TTC549 (cell line): ENCODE measurements around the gene MYO1F.
A peak's percentile ranks its signal among the peaks of the same experiment; 100 is the strongest.
"Not testable (repeated sequence)": the region's sequence is repeated elsewhere in the genome, so short reads cannot be mapped to it uniquely, and the experiment has no call there.

Experiments used
- FAIRE-seq: peaks from 2 replicates; lab custom pipeline; 2012; peaks lifted over from hg19 to GRCh38; lab: Jason Lieb, UNC

Gene MYO1F

GRCh38 chr19:8514505-8515009, 62.7 kb downstream of the MYO1F start:
- not testable (repeated sequence) for FAIRE-seq

GRCh38 chr19:8513687-8514504, 63.3 kb downstream of the MYO1F start, which contains the start of gene ZNF414:
Gene ZNF414, minus strand, starts transcription at chr19:8514167. Its CDS starts 121 bp downstream, at chr19:8514046.
- peak; percentile 95 for FAIRE-seq

GRCh38 chr19:8513036-8513686, 64.1 kb downstream of the MYO1F start:
- FAIRE-seq = no peak

- FAIRE-seq = no peak
Measured at GRCh38 chr19:8512115-8512967, 64.9 kb downstream of the MYO1F start.

DNA sequence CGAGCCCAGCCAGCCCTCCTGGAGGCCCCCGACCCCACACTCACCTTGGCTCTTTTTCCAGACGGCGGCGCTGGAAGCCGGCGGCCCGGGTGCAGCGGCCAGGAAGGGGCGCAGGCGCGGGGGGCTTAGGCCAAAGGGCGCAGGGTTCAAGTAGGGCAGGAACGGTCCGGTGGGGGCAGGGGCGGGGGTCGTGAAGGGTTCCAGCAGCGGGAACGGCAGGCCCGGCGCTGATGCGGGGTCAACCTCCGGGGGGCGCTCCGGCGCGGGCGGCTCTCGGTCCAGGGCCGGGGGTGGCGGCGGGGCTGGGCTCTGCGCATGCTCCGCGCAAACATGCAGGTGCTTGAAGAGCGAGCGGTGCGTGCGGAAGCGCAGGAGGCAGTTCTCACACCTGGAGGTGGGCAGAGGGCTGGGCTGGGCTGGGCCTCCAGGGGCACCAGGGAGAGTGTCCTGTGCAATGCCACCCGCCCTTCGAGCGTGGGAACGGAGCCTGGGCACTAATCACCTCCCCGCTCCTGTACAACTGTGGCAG, 65.6 kb downstream of the MYO1F start:
- no peak for FAIRE-seq

DNA sequence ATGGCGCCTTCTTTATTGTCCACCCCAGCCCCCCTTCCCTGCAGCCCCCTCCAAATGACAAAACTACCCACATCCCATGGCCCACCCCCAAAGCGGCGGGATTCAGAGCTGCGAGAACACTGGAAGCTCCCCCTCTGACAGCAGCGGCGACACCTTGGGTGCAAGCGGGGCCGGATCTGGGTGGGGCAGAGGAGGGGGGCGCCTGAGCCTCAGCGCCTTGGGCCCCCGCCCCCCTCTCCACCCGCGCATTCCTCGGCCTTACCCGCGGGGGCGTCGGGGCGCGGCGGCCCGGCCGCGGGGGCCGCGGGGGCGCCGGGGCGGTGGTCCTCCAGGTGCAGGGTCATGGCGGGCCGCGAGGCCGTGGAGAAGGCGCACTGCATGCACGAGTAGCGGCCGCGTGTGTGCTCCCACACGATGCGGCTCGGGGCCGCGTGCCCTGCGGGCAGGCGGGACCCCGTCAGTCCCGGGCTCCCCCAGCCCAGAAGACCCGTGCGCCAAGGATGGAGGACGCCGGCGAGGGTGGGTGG, 66.6 kb downstream of the MYO1F start:
- no peak for FAIRE-seq

DNA sequence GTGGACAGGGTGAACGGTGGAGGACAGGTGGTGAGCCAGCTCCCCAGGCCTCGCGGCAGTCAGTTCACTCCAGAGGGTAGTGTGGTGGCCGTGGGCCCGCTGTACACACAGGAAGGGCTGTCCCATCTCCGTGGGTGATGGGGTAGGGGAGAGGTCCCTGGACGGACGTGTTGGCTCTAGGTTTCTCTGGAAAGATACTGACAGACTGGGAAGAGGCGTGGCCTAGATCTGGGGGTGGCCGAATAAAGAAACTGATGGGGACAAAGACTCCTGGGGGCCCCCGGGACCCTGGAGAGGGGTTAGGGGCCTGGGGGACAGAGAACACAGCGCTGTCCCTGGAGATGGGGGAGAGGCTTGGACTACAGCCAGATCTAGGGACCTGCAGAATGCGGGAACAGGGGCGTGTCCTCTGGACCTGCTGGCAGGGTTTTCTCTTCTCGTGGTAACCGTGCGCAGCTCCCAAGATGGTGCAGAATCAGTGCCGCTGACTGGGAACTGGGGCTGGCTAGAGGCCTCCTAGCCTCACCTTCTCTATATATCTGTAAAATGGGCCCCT, 70.8 kb downstream of the MYO1F start:
- no peak for FAIRE-seq

GRCh38 chr19:8505680-8506401, 71.4 kb downstream of the MYO1F start:
- FAIRE-seq = no peak

DNA sequence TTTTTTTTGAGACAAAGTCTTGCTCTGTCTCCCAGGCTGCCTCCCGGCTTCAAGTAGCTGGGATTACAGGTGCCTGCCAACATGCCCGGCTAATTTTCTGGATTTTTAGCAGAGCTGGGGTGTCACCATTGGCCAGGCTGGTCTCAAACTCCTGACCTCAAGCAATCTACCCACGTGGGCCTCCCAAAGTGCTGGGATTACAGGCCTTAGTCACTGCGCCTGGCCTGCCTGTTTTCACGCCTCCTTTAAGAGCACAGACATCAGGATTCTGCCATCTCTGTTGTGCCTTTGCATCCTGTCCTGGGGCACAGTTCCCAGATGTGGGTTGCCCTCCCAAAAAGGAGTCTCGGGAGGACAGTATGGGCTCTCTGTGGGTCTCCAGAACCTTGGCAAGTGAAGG, 72.3 kb downstream of the MYO1F start:
- FAIRE-seq = no peak

- FAIRE-seq = no peak
Measured at GRCh38 chr19:8504171-8504570, 73.1 kb downstream of the MYO1F start.

GRCh38 chr19:8503510-8503909, 73.7 kb downstream of the MYO1F start:
- FAIRE-seq = no peak

GRCh38 chr19:8501981-8502380, 75.3 kb downstream of the MYO1F start:
- FAIRE-seq = no peak

DNA sequence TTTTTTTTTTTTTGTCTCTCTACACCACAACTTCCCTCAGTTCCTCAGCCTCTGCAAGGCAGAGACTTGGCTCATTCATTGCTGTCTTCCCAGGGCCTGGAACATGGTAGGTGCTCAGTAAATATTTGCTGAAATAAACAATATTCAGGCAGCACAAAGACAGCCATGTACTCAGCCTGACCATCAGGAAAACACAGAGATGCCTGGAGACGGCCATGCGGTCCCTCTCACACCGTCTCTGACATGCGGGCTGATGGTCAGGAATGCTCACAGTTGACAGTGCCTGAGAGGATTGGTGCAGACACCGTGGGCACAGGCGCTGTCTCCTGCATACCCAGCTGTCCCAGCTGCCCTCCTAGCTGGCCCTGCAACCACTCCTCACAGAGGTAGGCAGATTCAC, 75.7 kb downstream of the MYO1F start:
- FAIRE-seq = no peak

- no peak for FAIRE-seq
Measured at GRCh38 chr19:8500158-8500557, 77.1 kb downstream of the MYO1F start.

DNA sequence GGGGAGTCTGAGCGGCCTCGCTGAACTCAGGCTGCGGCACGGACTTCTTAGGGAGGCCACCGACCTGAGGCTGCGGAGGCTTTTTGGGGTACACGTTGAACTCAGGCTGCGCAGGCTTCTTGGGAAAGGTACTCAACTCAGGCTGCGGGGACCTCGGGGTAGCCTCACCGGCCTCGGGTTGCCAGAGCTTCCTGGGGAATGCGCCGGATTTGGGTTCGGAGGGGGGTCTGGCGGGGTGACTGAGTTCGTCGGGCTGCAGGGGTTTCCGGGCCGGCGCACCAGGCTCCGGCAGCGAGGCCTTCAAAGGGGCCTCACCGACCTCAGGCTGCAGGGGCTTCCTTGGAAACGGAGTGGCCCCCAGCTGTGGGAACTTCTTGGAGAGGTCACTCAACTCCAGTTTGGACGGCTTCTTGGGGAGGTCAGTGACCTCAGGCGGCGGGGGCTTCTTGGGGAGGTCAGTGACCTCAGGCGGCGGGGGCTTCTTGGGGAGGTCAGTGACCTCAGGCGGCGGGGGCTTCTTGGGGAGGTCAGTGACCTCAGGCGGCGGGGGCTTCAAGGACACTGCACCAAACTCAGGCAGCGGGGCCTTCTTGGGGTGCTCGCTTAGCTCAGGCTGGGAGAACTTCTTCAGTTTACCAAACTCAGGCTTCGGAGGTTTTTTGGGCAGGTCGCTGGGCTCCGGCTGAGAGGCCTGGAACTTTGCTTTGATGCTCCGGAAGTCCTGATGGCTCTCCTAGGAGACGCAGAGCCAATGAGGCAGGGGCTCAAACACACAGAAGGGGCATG, 78.0 kb downstream of the MYO1F start:
- FAIRE-seq = no peak

- FAIRE-seq = no peak
Measured at GRCh38 chr19:8498295-8498694, 78.9 kb downstream of the MYO1F start.

GRCh38 chr19:8494158-8494557, 83.1 kb downstream of the MYO1F start:
- FAIRE-seq = no peak

DNA sequence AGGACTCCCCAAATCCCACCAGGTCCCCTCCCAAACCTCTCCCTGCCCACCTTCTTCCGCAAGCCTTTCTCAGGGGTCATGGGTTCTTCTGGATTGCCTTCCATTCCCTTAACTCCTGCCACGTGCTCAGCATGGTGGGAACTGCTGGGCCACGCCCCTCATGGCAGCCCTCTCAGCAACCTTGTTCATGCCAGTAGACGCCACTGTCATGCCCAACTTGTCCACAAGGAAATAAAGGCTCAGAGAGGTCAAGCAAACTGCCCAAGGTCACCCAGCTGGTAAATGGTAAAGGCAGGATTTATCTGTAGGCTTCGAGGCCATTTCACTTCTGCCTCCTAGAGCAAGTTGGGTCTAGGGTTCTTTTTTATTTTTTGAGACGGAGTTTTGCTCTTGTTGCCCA, 85.7 kb downstream of the MYO1F start:
- no peak for FAIRE-seq

DNA sequence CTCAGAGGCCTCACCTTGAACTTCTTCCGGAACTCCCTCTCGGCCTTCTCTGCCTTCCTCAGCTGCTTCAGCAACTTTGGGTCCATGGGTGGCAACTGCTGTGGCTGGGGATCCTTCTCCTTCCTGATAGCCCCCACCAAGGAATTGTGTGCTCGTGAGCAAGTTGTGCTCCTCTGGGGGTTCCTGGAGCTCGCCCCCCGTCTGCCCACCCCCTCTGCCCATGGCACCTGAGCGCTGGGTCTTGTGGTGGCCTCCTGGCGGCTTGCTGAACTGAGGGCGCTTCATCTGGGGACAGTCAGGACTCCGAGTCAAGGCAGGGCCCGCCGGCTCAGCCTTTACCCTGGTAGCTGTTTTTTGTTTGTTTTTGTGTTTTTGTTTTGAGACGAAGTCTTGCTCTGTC, 86.4 kb downstream of the MYO1F start:
- no peak for FAIRE-seq

DNA sequence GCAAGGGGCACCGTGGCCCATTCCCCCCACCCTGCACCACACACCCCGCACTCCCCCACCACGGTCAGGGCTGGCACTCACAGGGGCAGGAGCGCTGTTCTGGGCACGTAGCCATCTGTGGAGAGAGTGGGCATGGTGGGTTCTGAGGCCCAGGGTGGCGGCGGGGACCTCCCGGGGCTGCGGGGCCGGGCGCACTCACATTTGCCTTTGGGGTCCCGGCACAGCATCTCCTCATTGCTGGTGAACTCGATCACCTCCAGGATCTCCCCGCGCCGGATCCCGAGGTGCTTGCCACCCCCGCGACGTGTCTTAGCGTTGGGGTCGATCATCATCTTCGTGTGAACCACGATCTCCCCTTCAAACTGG, 86.9 kb downstream of the MYO1F start:
- no peak for FAIRE-seq
